ENCODE data around the gene MBNL1. TPM values are rescaled to one million over a fixed set of nuclear protein-coding genes. Genes with fewer than 3 reads are reported as not detected.

MBNL1 gene
- total RNA-seq, 2 donors from 2014 or later, result 199 to 327 TPM

GRCh38 chr3:152404976-152405375 is 136.2 kb downstream of the MBNL1 start:
- DNase-seq (ENCODE audit: low spot score), result no peak
- Histone ChIP-seq H3K9me3 (no peaks in the 10 kb centered on the region), H3K4me1 (peaks cover 0 to 79% of the 10 kb centered on the region in 2 donors), H3K27me3 (no peaks in the 10 kb centered on the region), H3K27ac (peak overlapping the region; percentile 76 to 91), H3K4me3 (no peak overlapping the region), H3K36me3 (no peaks in the 10 kb centered on the region)
- no peak for TF ChIP-seq CTCF (IDR thresholded peaks at IDR 0.05)

- no peaks in the 10 kb centered on the region for H3K36me3 ChIP-seq
- H3K4me1 ChIP-seq, result peaks cover 0 to 68% of the 10 kb centered on the region in 2 donors
- H3K27ac ChIP-seq, result peak overlapping the region; percentile 76 to 91
- TF ChIP-seq CTCF (IDR thresholded peaks at IDR 0.05), result no peak
- no peaks in the 10 kb centered on the region for H3K27me3 ChIP-seq
- H3K9me3 ChIP-seq, result no peaks in the 10 kb centered on the region
- DNase-seq (ENCODE audit: low spot score), result no peak
- no peak overlapping the region for H3K4me3 ChIP-seq
These were observed 137.4 kb downstream of the MBNL1 start for GRCh38 chr3:152405915-152406802.

GRCh38 chr3:152413240-152413639 is 144.5 kb downstream of the MBNL1 start:
- H3K4me3 ChIP-seq, result no peak overlapping the region
- H3K27ac ChIP-seq, result peak overlapping the region in 1 of 2 donors; percentile 42
- no peak for DNase-seq (ENCODE audit: low spot score)
- H3K4me1 ChIP-seq, result peaks cover 0 to 45% of the 10 kb centered on the region in 2 donors
- H3K27me3 ChIP-seq, result no peaks in the 10 kb centered on the region
- no peaks in the 10 kb centered on the region for H3K9me3 ChIP-seq
- TF ChIP-seq CTCF (IDR thresholded peaks at IDR 0.05), result no peak
- H3K36me3 ChIP-seq, result peaks cover 14% of the 10 kb centered on the region

GRCh38 chr3:152416808-152417580 is 148.3 kb downstream of the MBNL1 start:
- peaks cover 0 to 28% of the 10 kb centered on the region in 2 donors for H3K4me1 ChIP-seq
- no peak for DNase-seq (ENCODE audit: low spot score)
- no peak for TF ChIP-seq CTCF (IDR thresholded peaks at IDR 0.05)
- peaks cover 46% of the 10 kb centered on the region for H3K36me3 ChIP-seq
- no peaks in the 10 kb centered on the region for H3K27me3 ChIP-seq
- H3K9me3 ChIP-seq, result no peaks in the 10 kb centered on the region
- H3K4me3 ChIP-seq, result no peak overlapping the region
- H3K27ac ChIP-seq, result peak overlapping the region in 1 of 2 donors; percentile 54

- Histone ChIP-seq H3K36me3 (peaks cover 55% of the 10 kb centered on the region), H3K27ac (no peak overlapping the region), H3K27me3 (no peaks in the 10 kb centered on the region), H3K9me3 (no peaks in the 10 kb centered on the region), H3K4me1 (peaks cover 0 to 13% of the 10 kb centered on the region in 2 donors), H3K4me3 (no peak overlapping the region)
- TF ChIP-seq CTCF (IDR thresholded peaks at IDR 0.05), result no peak
- DNase-seq (ENCODE audit: low spot score), result no peak
These were observed 151.0 kb downstream of the MBNL1 start for GRCh38 chr3:152419748-152420147.

All from right atrium auricular region (tissue), 2 donors.